Neural cell (in vitro differentiated cells): ENCODE measurements around the gene TEDC1. TPM values are rescaled to one million over a fixed set of nuclear protein-coding genes. Genes with fewer than 3 reads are reported as not detected.
A peak's percentile ranks its signal among the peaks of the same experiment; 100 is the strongest.

ENCODE experiments used
- H2AFZ ChIP-seq: fragments of 200-600, 300-800 bp; sonication (generic), shearing (Covaris generic); 2 replicates; pipeline ENCODE4 v1.6.0; 2014; ENCODE audit warnings: low read depth, mild to moderate bottlenecking, antibody characterized with exemption, low read length, moderate library complexity
- H3F3A ChIP-seq: fragments of 200-600 bp; shearing (Covaris generic); 2 replicates; pipeline ENCODE4 v1.6.1; 2016; ENCODE audit warnings: mild to moderate bottlenecking, moderate library complexity, mixed read lengths, antibody characterized with exemption, low read length; ENCODE audit not compliant: insufficient read depth, poor library complexity, severe bottlenecking
- H3K27ac ChIP-seq: fragments of 200-600, 300-800 bp; sonication (generic), shearing (Covaris generic); 2 replicates; pipeline ENCODE4 v1.5.1; 2014; ENCODE audit warnings: mild to moderate bottlenecking, low read length, moderate library complexity
- H3K27me3 ChIP-seq: fragments of 300-800, 200-600 bp; sonication (generic), shearing (Covaris generic); 2 replicates; pipeline ENCODE4 v1.6.0; 2014; ENCODE audit warnings: mild to moderate bottlenecking, low read depth, low read length, moderate library complexity; ENCODE audit not compliant: insufficient read depth
- H3K36me3 ChIP-seq: fragments of 300-800, 200-600 bp; sonication (generic), shearing (Covaris generic); 2 replicates; pipeline ENCODE4 v1.5.1; 2014; ENCODE audit warnings: mild to moderate bottlenecking, antibody characterized with exemption, low read length, moderate library complexity; ENCODE audit not compliant: insufficient read depth
- H3K4me2 ChIP-seq: fragments of 300-800, 200-600 bp; sonication (generic), shearing (Covaris generic); 2 replicates; pipeline ENCODE4 v1.6.0; 2014; ENCODE audit warnings: mild to moderate bottlenecking, low read length
- H3K4me3 ChIP-seq: fragments of 300-800, 200-600 bp; sonication (generic), shearing (Covaris generic); 2 replicates; pipeline ENCODE4 v1.5.1; 2014; ENCODE audit warnings: mild to moderate bottlenecking, low read length, moderate library complexity
- H3K79me2 ChIP-seq: fragments of 200-600 bp; shearing (Covaris generic); replicated peaks from 2 replicates; pipeline ENCODE4 v1.6.0; 2014; ENCODE audit warnings: mild to moderate bottlenecking, low read length, moderate library complexity; ENCODE audit not compliant: insufficient read depth
- H3K9ac ChIP-seq: fragments of 300-800, 200-600 bp; sonication (generic), shearing (Covaris generic); 2 replicates; pipeline ENCODE4 v1.6.1; 2016; ENCODE audit warnings: mild to moderate bottlenecking, low read length, mixed read lengths
- H3K9me2 ChIP-seq: fragments of 200-600 bp; shearing (Covaris generic); 2 replicates; pipeline ENCODE4 v1.6.1; 2016; ENCODE audit warnings: mild to moderate bottlenecking, low read length, mixed read lengths; ENCODE audit not compliant: insufficient read depth
- H3K9me3 ChIP-seq: fragments of 200-600, 300-800 bp; sonication (generic), shearing (Covaris generic); 2 replicates; pipeline ENCODE4 v1.6.1; 2016; ENCODE audit warnings: mild to moderate bottlenecking, mixed run types, low read length, moderate library complexity, mixed read lengths
- H4K20me1 ChIP-seq: fragments of 200-600 bp; shearing (Covaris generic); 2 replicates; pipeline ENCODE4 v1.6.1; 2016; ENCODE audit warnings: mild to moderate bottlenecking, mixed run types; ENCODE audit not compliant: insufficient read depth
- EP300 ChIP-seq: fragments of 450-650 bp; conservative IDR thresholded peaks from 2 replicates; pipeline ENCODE4 v1.6.1; 2014; ENCODE audit warnings: antibody characterized with exemption, mild to moderate bottlenecking, moderate library complexity; ENCODE audit not compliant: poor library complexity, severe bottlenecking
- EZH2 ChIP-seq: fragments of 200-600, 300-800 bp; shearing (Covaris generic), sonication (generic); IDR thresholded peaks from 2 replicates; pipeline ENCODE4 v1.6.1; 2014; ENCODE audit warnings: antibody characterized with exemption, low read length, borderline replicate concordance, mild to moderate bottlenecking; ENCODE audit not compliant: insufficient read depth, poor library complexity, severe bottlenecking
- MXI1 ChIP-seq: fragments of 450-650 bp; conservative IDR thresholded peaks from 2 replicates; pipeline ENCODE4 v1.6.1; 2014; ENCODE audit warnings: antibody characterized with exemption, mild to moderate bottlenecking; ENCODE audit not compliant: poor library complexity, severe bottlenecking
- POLR2AphosphoS5 ChIP-seq: IDR thresholded peaks from 2 replicates; pipeline ENCODE4 v1.6.1; 2012
- RAD21 ChIP-seq: fragments of 450-650 bp; conservative IDR thresholded peaks from 2 replicates; pipeline ENCODE4 v1.6.1; 2014; ENCODE audit warnings: antibody characterized with exemption, mild to moderate bottlenecking, moderate library complexity
- REST ChIP-seq: IDR thresholded peaks from 2 replicates; pipeline ENCODE4 v1.6.1; 2012; ENCODE audit warnings: borderline replicate concordance
- SMC3 ChIP-seq: fragments of 450-650 bp; conservative IDR thresholded peaks from 2 replicates; pipeline ENCODE4 v1.6.1; 2014; ENCODE audit warnings: antibody characterized with exemption, mild to moderate bottlenecking, moderate library complexity; ENCODE audit not compliant: poor library complexity
- TAF1 ChIP-seq: IDR thresholded peaks from 2 replicates; pipeline ENCODE4 v1.6.1; 2012; ENCODE audit warnings: low read depth
- polyA plus RNA-seq: library from polyadenylated mRNA; depleted of rRNA; stranded (reverse); fragments of >200 nt; gene quantifications from 2 replicates; pipeline ENCODE4 v1.2.3, GENCODE V29; 2014
- TF ChIP-seq, protein P1 (sequence below): fragments of 450-650 bp; IDR thresholded peaks from 2 replicates; pipeline ENCODE4 v1.5.1; 2014; ENCODE audit warnings: antibody characterized with exemption, mild to moderate bottlenecking, moderate library complexity; ENCODE audit not compliant: poor library complexity, severe bottlenecking

TEDC1 gene
- polyA plus RNA-seq, 1 donor from 2014 or later = 18.9 TPM

GRCh38 chr14:105475269-105476096 is 15.6 kb upstream of the TEDC1 start:
- Histone ChIP-seq H3F3A (no peaks in the 10 kb centered on the region), H3K27ac (peak overlapping the region; percentile 45), H3K79me2 (peaks cover 28% of the 10 kb centered on the region), H3K9me2 (no peaks in the 10 kb centered on the region), H2AFZ (no peak overlapping the region), H3K9me3 (no peaks in the 10 kb centered on the region), H4K20me1 (no peaks in the 10 kb centered on the region), H3K27me3 (no peaks in the 10 kb centered on the region), H3K9ac (peak overlapping the region; percentile 87), H3K36me3 (no peaks in the 10 kb centered on the region), H3K4me3 (peak overlapping the region; percentile 96), H3K4me2 (peak overlapping the region; percentile 82)
- TF ChIP-seq, protein P1, sequence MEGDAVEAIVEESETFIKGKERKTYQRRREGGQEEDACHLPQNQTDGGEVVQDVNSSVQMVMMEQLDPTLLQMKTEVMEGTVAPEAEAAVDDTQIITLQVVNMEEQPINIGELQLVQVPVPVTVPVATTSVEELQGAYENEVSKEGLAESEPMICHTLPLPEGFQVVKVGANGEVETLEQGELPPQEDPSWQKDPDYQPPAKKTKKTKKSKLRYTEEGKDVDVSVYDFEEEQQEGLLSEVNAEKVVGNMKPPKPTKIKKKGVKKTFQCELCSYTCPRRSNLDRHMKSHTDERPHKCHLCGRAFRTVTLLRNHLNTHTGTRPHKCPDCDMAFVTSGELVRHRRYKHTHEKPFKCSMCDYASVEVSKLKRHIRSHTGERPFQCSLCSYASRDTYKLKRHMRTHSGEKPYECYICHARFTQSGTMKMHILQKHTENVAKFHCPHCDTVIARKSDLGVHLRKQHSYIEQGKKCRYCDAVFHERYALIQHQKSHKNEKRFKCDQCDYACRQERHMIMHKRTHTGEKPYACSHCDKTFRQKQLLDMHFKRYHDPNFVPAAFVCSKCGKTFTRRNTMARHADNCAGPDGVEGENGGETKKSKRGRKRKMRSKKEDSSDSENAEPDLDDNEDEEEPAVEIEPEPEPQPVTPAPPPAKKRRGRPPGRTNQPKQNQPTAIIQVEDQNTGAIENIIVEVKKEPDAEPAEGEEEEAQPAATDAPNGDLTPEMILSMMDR = no peak
- TF ChIP-seq RAD21 (no peak), EZH2 (no peak), MXI1 (no peak), POLR2AphosphoS5 (peak; percentile 12), REST (peak; percentile 27), EP300 (no peak), TAF1 (no peak), SMC3 (no peak)

- Histone ChIP-seq H3K27me3 (no peaks in the 10 kb centered on the region), H3K79me2 (peaks cover 28% of the 10 kb centered on the region), H3F3A (no peaks in the 10 kb centered on the region), H2AFZ (no peak overlapping the region), H3K9me3 (no peaks in the 10 kb centered on the region), H3K36me3 (no peaks in the 10 kb centered on the region), H3K4me3 (peak overlapping the region; percentile 96), H3K4me2 (peak overlapping the region; percentile 82), H3K9me2 (no peaks in the 10 kb centered on the region), H3K27ac (peak overlapping the region; percentile 45), H3K9ac (peak overlapping the region; percentile 87), H4K20me1 (no peaks in the 10 kb centered on the region)
- TF ChIP-seq EZH2 (no peak), REST (no peak), POLR2AphosphoS5 (no peak), TAF1 (no peak), RAD21 (no peak)
Measured at GRCh38 chr14:105476097-105476830, 14.8 kb upstream of the TEDC1 start.
